Fibroblast of skin of left quadriceps (primary cell): Measurements from ENCODE around the gene PRKACA.
A peak's percentile ranks its signal among the peaks of the same experiment; 100 is the strongest.

ENCODE experiments used
- DNase-seq, 2 experiments: peaks; one replicate each; pipeline ENCODE4 v3.0.0-alpha.2; 2013; ENCODE audit warnings: low read depth in 2 of 2

Gene PRKACA

DNA sequence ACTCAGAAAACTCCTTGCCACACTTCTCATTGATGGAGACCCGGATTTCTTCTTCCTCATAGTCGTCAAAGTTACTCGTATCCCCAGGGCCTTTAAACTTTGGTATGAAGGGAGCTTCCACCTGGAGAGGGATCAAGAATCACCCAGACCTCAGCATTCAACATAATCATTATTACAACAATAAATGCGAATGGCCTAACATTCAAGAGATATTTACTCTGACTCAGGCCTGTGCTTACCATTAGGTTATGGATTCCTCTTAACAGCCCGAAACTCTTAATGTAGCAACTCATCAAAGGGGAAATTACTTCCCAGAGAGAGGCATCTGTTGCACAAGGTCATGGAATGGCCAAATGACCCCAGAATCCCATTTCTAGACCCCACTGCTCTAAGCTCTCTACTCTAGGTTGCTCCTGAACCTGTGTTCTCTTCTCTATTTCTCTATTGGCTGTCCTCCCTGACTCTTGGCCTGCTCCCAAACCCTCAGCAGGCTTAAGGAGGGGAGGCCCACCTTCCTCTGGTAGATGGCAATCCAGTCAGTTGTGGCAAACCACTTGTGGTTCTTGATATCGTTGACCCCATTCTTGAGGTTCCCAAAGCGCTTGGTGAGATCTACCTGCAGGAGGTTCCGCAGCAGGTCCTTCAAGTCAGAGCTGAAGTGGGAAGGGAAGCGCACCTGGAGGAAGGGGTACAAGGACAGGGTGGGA, 24.3 kb downstream of the PRKACA start:
- no peak for DNase-seq

DNA sequence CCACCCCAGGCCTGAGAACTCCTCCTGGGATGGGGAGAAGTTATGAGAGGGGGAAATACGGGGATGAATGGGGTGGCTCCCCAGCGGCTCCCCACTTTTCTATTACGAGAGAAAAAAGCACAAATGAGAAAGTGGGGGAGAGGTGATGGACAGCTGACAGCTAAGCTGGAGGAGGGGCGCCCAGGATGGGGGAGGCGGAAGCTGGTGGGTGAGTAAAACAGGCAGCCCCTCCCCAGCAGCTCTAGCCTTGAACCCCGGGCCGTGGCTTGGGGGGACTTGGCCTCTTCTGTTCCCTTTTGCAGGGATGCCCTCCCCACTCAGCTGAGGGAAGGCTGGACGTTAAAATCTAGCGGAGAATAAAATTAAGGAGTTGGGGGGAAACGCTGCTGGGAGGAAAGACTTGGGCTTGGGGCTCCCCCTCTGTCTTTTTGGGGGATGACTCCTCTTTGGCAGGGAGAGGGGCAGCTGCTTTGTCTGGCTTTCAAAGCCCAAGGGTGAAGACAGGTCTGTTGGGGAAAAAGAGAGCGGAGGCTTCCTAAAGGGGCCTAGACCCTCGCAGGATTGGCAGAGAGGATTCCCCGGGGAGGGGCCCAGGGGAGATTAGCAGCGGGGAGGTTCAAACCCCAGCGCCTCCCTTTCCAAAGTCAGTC, 25.6 kb downstream of the PRKACA start:
- no peak for DNase-seq

- peak; percentile 29 to 36 for DNase-seq
Observed at GRCh38 chr19:14091081-14091812, 26.3 kb downstream of the PRKACA start.

DNA sequence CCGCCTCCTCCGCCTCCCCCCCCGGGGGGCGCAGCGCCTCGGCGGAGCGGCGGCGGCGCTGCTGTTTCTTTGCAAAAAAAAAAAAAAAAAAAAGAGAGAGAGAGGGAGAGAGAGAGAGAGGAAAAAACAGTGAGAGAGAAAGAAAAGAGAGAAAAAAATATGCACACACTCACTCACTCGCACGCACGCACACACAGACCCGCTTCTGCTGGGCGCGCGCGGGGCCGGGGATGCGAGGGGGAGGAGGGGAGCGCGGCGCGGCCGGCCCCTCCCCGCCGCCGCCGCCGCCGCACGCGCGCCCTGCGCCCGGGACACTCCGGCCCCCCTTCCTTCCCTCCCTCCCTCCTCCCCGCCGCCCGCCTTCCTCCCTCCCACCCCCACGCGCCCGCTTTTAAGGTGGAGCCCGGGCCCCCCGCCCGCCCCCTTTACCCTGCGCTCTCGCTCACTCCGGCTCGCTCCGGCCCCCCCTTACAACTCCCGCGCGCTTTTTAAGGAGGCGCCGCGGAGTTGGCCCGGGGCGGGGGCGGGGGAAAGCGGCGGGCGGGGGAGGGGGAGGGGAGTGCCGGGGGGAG, 27.0 kb downstream of the PRKACA start, which contains the start of gene SAMD1:
SAMD1 (minus strand) TSS at position 243 of the 572 bp plus-strand sequence.
- DNase-seq, result peak; percentile 84 to 86

DNA sequence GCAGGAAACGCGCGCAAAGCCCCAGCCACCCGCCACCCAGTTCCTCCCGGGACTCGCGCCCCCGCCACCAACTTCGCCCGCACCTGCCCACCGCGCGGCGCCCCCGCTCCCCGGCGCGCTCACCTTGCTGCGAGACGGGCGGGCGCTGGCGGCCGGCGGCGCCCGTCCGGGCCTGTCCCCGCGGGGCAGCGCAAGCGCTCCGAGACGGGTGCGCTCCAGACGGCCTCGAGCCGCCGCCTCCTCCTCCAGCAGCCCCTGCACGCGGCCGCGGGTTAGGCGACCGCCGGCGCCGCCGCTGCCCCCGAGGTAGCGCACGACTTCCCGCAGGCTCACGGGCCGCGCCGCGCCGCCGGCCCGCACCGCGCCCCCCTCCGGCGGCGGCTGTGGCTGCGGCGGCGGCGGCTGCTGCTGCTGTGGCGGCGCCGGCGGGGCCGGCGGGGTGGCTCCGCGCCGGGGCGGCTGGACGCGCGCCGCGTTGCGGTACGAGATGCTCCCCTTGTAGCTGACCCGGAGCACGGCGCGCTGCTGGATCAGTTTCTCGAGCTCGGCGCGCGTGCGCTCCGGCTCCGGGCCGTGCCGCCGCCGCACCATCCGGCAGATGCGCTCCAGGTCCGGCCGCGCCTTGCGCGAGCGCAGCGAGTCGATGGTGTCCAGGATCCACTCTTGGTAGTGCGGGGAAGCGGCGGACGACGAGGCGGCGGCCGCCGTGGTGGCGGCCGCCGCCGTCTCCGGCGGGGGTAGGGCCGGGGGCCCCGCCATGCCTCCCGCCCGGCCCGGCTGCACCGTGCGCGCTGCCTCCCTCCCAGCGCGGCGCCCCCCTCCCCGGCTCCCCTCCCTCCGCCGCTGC, 27.7 kb downstream of the PRKACA start:
- DNase-seq, result peak; percentile 23 to 25

- DNase-seq, result no peak
Observed at GRCh38 chr19:14089412-14089661, 28.2 kb downstream of the PRKACA start.

DNA sequence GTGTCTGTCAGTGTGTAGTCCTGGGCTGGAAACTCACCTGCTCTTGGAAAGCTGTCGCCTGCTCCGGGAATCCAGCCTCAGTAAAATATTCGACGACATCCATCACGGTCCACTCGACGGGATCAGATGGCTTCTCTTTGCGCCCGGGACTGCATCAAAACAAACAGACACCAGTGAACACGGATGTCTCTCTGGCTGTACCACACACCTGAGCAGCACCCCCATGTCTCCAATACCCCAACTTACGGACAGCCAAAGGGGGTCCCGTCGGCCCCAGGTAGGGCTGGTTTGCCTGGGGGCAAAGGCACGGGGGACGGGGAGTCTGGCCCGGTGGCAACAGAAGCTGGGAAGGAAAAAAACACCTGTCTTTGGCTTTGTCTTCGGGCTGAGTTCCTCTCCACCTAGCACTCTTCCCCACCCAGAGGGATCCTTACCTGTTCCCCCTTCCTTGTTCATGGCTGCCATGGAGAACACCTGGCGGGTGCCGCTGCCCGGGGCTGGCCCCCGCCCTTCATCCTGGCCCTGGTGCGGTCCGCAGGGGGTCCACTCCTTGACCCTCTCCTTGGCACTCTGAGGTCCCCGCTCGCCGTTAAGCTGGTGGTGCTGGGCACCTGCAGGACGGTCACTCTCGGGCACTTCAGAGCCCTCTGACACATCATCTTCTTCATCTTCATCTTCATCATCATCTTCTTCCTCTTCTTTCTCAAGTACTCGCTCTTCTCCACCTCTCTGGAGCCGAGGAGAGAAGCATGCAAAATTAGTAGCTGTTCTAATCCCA, 28.7 kb downstream of the PRKACA start:
- DNase-seq, result no peak

DNA sequence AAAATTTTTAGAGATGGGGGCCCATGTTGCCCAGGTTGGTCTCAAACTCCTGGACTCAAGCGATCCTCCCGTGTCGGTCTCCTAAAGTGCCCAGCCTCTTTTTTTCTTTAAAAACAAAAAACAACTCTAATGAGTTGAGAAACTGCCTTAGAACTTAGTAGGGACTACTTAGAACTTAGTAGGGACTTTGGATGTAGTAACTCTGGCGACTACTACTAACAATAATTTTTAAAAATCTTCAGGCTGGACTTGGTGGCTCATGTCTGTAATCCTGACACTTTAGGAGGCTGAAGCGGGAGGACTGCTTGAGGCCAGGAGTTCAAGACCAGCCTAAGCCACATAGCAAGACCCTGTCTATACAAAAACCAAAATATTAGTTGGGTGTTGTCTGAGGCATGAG, 31.5 kb downstream of the PRKACA start:
- no peak for DNase-seq

GRCh38 chr19:14085309-14085995, 32.1 kb downstream of the PRKACA start, which contains the start of gene C19orf67:
C19orf67 (minus strand) TSS chr19:14085783; CDS start chr19:14085627, 156 bp downstream.
- DNase-seq, result no peak

GRCh38 chr19:14082675-14082960, 34.9 kb downstream of the PRKACA start:
- DNase-seq, result no peak

DNA sequence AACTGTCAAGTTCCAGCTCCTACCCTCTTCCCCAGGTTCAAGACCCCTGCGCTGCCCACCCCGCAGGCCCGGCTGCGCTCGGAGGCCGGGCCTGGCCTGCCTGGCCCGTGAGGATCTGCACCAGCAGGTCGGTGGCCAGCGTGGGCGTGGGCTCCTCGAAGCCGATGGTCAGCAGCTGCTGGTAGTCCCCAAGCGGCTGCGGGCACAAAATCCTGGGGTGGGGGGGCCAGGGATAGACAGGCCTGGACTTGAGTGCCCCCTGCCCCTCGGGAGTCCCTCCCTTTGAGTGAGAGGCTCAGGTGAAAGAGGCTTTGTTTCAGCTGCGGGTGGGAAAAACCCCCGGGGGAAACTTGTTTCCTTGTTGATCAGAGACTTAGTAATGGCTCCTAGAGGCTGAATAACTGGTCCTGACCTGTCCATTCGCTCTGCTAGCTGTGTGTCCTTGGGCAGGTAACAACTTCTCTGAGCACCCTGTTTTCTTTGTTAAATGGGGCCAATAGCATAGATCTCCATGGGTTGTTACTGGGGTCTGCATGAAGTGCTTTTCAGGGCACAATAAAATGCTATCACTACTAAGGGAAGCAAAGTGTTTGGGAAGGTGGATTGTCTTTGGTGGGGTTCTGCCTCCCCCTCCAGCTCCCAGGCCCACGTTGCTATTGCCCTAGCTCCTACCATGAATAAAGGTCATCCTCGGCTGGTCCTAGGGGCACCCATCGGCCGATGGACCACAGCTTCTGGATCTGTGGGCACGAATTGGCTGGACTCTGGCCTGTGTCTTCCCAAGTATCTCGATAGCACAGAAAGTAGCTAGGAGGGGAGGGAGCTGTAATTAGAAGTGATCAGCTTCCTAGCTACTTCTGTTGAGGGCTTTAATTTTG, 35.5 kb downstream of the PRKACA start:
- DNase-seq, result no peak

GRCh38 chr19:14080887-14081796, 36.4 kb downstream of the PRKACA start:
- DNase-seq, result peak; percentile 99

- no peak for DNase-seq
Observed at GRCh38 chr19:14078411-14078810, 39.2 kb downstream of the PRKACA start.

DNA sequence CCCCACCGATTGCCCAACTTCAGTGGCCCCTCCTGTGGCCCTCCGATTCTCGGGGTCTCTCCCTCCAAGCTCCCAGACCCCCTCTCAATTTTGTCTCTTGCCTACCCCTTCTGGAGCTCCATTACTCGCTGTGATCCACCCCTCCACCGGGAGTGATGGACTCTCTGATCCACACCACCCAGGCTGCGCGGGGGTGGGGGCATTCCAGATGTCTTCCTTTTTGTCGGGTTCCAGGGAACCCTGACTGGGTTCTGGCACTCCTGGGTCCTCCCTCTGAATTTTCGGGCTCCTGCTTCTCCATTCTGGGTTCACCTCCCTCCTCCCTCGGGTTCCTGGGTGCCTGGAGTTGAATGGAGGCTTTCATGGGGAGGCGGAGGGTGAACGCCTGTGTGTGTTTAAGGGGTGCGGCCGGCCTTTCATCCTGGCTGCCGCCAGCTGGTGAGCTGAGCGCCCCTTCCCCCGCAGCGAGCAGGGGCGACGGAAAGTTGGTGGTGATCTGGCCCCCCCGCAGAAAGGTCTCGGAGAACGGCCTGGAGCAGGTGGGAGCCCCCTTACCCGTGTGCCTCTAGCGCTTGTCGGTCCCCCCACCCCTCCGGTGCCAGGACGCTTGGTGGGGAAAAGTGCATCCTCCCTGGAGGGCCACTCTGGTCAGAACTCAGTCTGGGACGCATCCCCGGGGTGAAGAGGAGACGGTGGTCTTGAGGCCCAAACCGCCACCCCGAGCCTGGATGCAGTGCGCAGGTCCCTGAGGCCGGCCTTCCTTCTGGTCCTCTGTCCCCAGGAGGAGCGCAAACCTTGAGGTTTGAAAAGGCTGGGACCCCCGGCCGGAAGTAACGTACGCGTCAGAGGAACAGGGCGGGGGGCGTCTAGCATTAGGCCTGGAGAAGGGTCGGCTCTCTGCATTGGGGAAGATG, 43.4 kb downstream of the PRKACA start:
- no peak for DNase-seq

DNA sequence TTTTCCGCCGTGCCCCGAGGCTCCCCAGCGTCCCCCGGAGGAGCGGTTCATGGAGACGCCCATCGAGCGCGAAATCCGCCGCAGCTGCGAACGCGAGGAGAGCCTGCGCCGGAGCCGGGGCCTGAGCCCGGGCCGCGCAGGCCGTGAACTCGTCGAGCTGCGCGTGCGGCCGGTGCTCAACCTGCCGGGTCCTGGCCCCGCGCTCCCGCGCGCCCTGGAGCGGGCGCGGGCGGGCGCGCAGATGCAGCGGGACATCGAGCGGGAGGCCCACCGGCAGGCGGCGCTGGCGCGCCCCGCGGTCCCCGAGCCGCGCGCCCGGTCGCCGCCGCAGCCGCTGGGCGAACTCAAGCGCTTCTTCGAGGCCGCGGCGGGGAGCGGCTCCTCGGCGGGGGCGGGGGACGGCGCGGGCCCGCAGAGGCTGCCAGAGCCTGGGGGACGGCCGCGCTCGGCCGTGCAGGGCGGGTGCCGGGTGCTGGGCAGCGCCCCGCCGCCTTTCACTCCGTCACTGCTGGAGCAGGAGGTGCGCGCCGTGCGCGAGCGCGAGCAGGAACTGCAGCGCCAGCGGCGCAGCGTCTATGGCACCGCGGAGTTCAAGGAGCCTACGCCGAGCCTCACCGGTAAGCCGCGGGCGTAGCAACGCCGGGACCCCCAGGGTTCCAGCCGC, 44.2 kb downstream of the PRKACA start:
- DNase-seq, result peak; percentile 22 to 31

GRCh38 chr19:14072535-14073260, 44.9 kb downstream of the PRKACA start, which contains the start of gene MISP3:
MISP3 (plus strand) TSS chr19:14072786; CDS start chr19:14073310, 524 bp downstream.
- DNase-seq, result no peak
